SK-N-SH treated with all-trans-retinoic acid at 6 μM for 48 hours (cell line): ENCODE measurements around the gene PDE9A.

Experiments
- ARNTL ChIP-seq: fragments of 450-650 bp; formaldehyde crosslinking; IDR thresholded peaks from 2 replicates; pipeline ENCODE4 v1.5.0; 2020; ENCODE audit warnings: low read depth, mild to moderate bottlenecking, moderate library complexity, borderline replicate concordance
- CSDC2 ChIP-seq: fragments of 250-450 bp; sonication (Bioruptor Pico); IDR thresholded peaks from 2 replicates; pipeline ENCODE4 v1.5.0; 2020; ENCODE audit warnings: mild to moderate bottlenecking, moderate library complexity
- GLIS3 ChIP-seq: fragments of 250-450 bp; sonication (Bioruptor Pico); IDR thresholded peaks from 2 replicates; pipeline ENCODE4 v1.5.0; 2020; ENCODE audit warnings: mild to moderate bottlenecking, moderate library complexity
- PPARA ChIP-seq: fragments of 250-450 bp; sonication (Bioruptor Pico); IDR thresholded peaks from 2 replicates; pipeline ENCODE4 v1.5.0; 2020; ENCODE audit warnings: mild to moderate bottlenecking, borderline replicate concordance
- TOX ChIP-seq: fragments of 250-450 bp; sonication (Bioruptor Pico); IDR thresholded peaks from 2 replicates; pipeline ENCODE4 v1.8.0; 2021; ENCODE audit warnings: mild to moderate bottlenecking, moderate library complexity, borderline replicate concordance
- ZFP3 ChIP-seq: fragments of 250-450 bp; sonication (Bioruptor Pico); IDR thresholded peaks from 2 replicates; pipeline ENCODE4 v1.5.0; 2020; ENCODE audit warnings: mild to moderate bottlenecking, moderate library complexity
- ZFP30 ChIP-seq: fragments of 450-650 bp; formaldehyde crosslinking; IDR thresholded peaks from 2 replicates; pipeline ENCODE4 v1.5.0; 2022; ENCODE audit warnings: mild to moderate bottlenecking, moderate library complexity
- TF ChIP-seq, protein P1 (sequence below): fragments of 250-450 bp; sonication (Bioruptor Pico); IDR thresholded peaks from 2 replicates; pipeline ENCODE4 v1.5.0; 2020; ENCODE audit warnings: mild to moderate bottlenecking, moderate library complexity

DNA sequence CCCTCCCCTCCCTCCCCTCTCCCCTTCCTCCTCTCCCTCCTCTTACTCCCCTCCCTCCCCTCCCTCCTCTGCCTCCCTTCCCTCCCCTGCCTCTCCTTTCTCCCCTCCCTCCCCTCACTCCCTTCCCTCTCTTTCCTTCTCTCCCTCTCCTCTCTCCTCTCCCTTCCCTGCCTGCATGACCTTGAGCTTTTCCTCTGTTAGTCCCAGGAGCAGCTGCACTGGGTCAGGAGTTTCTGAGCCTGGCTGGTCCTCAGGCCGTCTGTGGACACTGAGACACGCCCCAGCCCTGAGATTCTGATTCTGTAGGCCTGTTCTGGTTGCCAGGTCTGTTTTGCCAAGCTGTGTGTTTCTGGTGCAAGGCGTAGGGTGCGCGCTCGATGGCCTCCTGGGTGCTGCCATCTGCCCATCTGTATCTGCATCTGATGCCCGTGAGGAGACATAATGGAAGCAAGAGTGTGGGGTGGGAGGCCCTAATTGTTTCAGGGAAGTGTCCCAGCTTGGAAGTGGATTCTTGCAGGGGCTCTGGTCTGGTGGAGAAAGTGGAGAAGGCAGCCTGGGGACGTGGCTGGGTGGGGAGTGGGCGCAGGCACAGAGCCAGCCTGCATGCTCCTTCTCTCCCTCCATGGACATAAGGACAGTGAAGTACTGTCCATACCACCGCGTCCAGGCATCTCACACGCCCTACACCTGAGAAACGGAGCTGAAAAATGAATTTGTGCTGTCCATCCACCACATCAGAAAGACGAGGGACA lies 128.7 kb downstream of the PDE9A start:
- no peak for TF ChIP-seq ARNTL (CRISPR knock-in tag)
- TF ChIP-seq ZFP30, result no peak
- no peak for TF ChIP-seq PPARA (CRISPR knock-in tag)
- no peak for TF ChIP-seq ZFP3 (CRISPR knock-in tag)
- TF ChIP-seq GLIS3 (CRISPR knock-in tag), result no peak
- TF ChIP-seq TOX (CRISPR knock-in tag), result no peak
- no peak for TF ChIP-seq CSDC2 (CRISPR knock-in tag)
- TF ChIP-seq, protein P1, sequence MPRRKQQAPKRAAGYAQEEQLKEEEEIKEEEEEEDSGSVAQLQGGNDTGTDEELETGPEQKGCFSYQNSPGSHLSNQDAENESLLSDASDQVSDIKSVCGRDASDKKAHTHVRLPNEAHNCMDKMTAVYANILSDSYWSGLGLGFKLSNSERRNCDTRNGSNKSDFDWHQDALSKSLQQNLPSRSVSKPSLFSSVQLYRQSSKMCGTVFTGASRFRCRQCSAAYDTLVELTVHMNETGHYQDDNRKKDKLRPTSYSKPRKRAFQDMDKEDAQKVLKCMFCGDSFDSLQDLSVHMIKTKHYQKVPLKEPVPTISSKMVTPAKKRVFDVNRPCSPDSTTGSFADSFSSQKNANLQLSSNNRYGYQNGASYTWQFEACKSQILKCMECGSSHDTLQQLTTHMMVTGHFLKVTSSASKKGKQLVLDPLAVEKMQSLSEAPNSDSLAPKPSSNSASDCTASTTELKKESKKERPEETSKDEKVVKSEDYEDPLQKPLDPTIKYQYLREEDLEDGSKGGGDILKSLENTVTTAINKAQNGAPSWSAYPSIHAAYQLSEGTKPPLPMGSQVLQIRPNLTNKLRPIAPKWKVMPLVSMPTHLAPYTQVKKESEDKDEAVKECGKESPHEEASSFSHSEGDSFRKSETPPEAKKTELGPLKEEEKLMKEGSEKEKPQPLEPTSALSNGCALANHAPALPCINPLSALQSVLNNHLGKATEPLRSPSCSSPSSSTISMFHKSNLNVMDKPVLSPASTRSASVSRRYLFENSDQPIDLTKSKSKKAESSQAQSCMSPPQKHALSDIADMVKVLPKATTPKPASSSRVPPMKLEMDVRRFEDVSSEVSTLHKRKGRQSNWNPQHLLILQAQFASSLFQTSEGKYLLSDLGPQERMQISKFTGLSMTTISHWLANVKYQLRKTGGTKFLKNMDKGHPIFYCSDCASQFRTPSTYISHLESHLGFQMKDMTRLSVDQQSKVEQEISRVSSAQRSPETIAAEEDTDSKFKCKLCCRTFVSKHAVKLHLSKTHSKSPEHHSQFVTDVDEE (CRISPR knock-in tag), result no peak
